GM23338 (cell line): ENCODE data around the gene ZNF277. TPM values are rescaled to one million over a fixed set of nuclear protein-coding genes. Genes with fewer than 3 reads are reported as not detected.

Experiments
- ATAC-seq: fragments of 200-7000 bp; cut with Tn5 transposase; 3 replicates; pipeline ENCODE4 v1.9.1; 2020
- DNase-seq: peaks from one replicate; pipeline ENCODE4 v3.0.0-alpha.2; 2015; ENCODE audit warnings: low spot score
- H2AFZ ChIP-seq: fragments of 200-600 bp; sonication (generic); 2 replicates; pipeline ENCODE4 v1.8.0; 2016; ENCODE audit warnings: antibody characterized with exemption, mild to moderate bottlenecking, moderate library complexity
- H3F3A ChIP-seq: fragments of 200-600 bp; sonication (generic); replicated peaks from 2 replicates; pipeline ENCODE4 v1.8.0; 2017; ENCODE audit warnings: antibody characterized with exemption, mixed run types, low read depth
- H3K27ac ChIP-seq: fragments of 200-600 bp; sonication (generic); 2 replicates; pipeline ENCODE4 v1.6.1; 2016; ENCODE audit warnings: low read depth
- H3K27me3 ChIP-seq: fragments of 200-600 bp; sonication (generic); 2 replicates; pipeline ENCODE4 v1.8.0; 2016; ENCODE audit warnings: mild to moderate bottlenecking, mixed run types, moderate library complexity; ENCODE audit not compliant: insufficient read depth
- H3K36me3 ChIP-seq: fragments of 200-600 bp; sonication (generic); 2 replicates; pipeline ENCODE4 v1.8.0; 2016; ENCODE audit warnings: mild to moderate bottlenecking; ENCODE audit not compliant: insufficient read depth
- H3K4me1 ChIP-seq: fragments of 200-600 bp; sonication (generic); 2 replicates; pipeline ENCODE4 v1.8.0; 2016; ENCODE audit warnings: mild to moderate bottlenecking, moderate library complexity; ENCODE audit not compliant: insufficient read depth
- H3K4me2 ChIP-seq: fragments of 200-600 bp; sonication (generic); 2 replicates; pipeline ENCODE4 v1.7.1; 2017; ENCODE audit warnings: mixed run types
- H3K4me3 ChIP-seq: fragments of 200-600 bp; sonication (generic); 2 replicates; pipeline ENCODE4 v1.6.1; 2016; ENCODE audit warnings: mixed run types
- H3K79me2 ChIP-seq: fragments of 200-600 bp; sonication (generic); replicated peaks from 2 replicates; pipeline ENCODE4 v1.8.0; 2017; ENCODE audit warnings: mild to moderate bottlenecking; ENCODE audit not compliant: insufficient read depth
- H3K9me2 ChIP-seq: fragments of 200-600 bp; sonication (generic); 2 replicates; pipeline ENCODE4 v1.8.0; 2017; ENCODE audit not compliant: insufficient read depth
- H4K20me1 ChIP-seq: fragments of 200-600 bp; sonication (generic); replicated peaks from 2 replicates; pipeline ENCODE4 v1.8.0; 2017; ENCODE audit warnings: mild to moderate bottlenecking; ENCODE audit not compliant: insufficient read depth
- H3K27ac Mint-ChIP-seq: 2 replicates; pipeline ENCODE4 v1.8.0; 2020; ENCODE audit warnings: inconsistent platforms, mild to moderate bottlenecking, moderate library complexity, mixed read lengths
- H3K27me3 Mint-ChIP-seq: 3 replicates; pipeline ENCODE4 v1.8.0; 2022; ENCODE audit warnings: low read depth, mild to moderate bottlenecking, moderate library complexity, mixed read lengths, inconsistent platforms; ENCODE audit not compliant: insufficient read depth, poor library complexity
- H3K36me3 Mint-ChIP-seq: 3 replicates; pipeline ENCODE4 v1.8.0; 2021; ENCODE audit warnings: low read depth, mild to moderate bottlenecking, inconsistent platforms, moderate library complexity, mixed read lengths
- H3K4me1 Mint-ChIP-seq: 3 replicates; pipeline ENCODE4 v1.8.0; 2020; ENCODE audit warnings: mild to moderate bottlenecking, inconsistent platforms, mixed read lengths
- H3K4me3 Mint-ChIP-seq: 3 replicates; pipeline ENCODE4 v1.8.0; 2021; ENCODE audit warnings: moderate library complexity, mild to moderate bottlenecking, inconsistent platforms, mixed read lengths
- H3K9me3 Mint-ChIP-seq: 3 replicates; pipeline ENCODE4 v1.8.0; 2020; ENCODE audit warnings: moderate library complexity, mild to moderate bottlenecking, inconsistent platforms, mixed read lengths
- NANOG ChIP-seq: IDR thresholded peaks from 2 replicates; pipeline ENCODE4 v1.6.1; 2016; ENCODE audit warnings: antibody characterized with exemption, borderline replicate concordance
- POLR2AphosphoS5 ChIP-seq: IDR thresholded peaks from 2 replicates; pipeline ENCODE4 v1.6.1; 2016; ENCODE audit warnings: antibody characterized with exemption, low read depth
- STAT1 ChIP-seq: IDR thresholded peaks from one replicate; pipeline ENCODE4 v1.6.1; 2016; ENCODE audit warnings: antibody characterized with exemption; ENCODE audit not compliant: unreplicated experiment
- polyA plus RNA-seq: library from polyadenylated mRNA; unstranded; fragments of >200 nt; fragmentation: Nextera tagmentation; extraction: Ambion mirVana; gene quantifications from 2 replicates; pipeline ENCODE4 v1.2.1, GENCODE V29; 2016
- total RNA-seq: library from RNA; depleted of rRNA; stranded (reverse); fragments of >200 nt; shearing (Covaris generic); gene quantifications from 2 replicates; pipeline ENCODE4 v1.2.3, GENCODE V29; 2014
- TF ChIP-seq, protein P1 (sequence below): IDR thresholded peaks from one replicate; pipeline ENCODE4 v1.6.1; 2018; ENCODE audit warnings: antibody characterized with exemption; ENCODE audit not compliant: unreplicated experiment
- TF ChIP-seq, protein P2 (sequence below), 2 experiments: fragments of 200-600 bp in 1 of 2; sonication (generic) in 1 of 2; conservative IDR thresholded peaks; 2 replicates each; pipeline versions ENCODE4 v1.5.1 to v1.6.1; 2016 to 2017; ENCODE audit warnings: antibody characterized with exemption in 2 of 2, low read depth in 2 of 2, mild to moderate bottlenecking in 2 of 2, moderate library complexity in 1 of 2
- TF ChIP-seq, protein P3 (sequence below): fragments of 250-450 bp; sonication (Bioruptor Pico); IDR thresholded peaks from 2 replicates; pipeline ENCODE4 v1.5.0; 2020; ENCODE audit warnings: mild to moderate bottlenecking, moderate library complexity

ZNF277 gene
- total and polyA plus RNA-seq, 2 experiments from 2014 or later: 25.4 to 28.9 TPM

DNA sequence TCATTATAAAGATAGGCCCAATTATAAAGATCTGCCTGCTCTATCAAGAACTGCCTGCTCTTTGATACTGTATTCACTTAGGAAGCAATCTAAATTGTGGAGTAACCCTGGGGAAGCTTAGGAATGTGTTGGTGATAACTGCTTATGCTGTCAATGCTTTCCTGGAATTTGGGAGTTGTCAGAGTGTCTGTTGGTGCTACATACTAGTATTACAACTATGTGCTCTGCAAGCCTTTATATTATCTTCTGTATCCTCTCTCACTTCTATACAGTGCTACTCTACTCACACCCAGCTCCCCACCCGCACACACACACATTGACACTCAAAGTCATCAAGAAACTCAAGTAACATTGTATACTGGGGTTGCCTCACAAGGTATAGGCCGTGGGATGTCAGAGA, 6.1 kb downstream of the ZNF277 start:
- H4K20me1 ChIP-seq: peaks cover 30% of the 10 kb centered on the region
- DNase-seq (no peak), ATAC-seq (no peak)
- H3K27ac Mint-ChIP-seq: no peak overlapping the region
- H3K36me3 ChIP-seq: no peaks in the 10 kb centered on the region
- H3K4me1 ChIP-seq: peaks cover 58% of the 10 kb centered on the region
- no peaks in the 10 kb centered on the region for H3K9me3 Mint-ChIP-seq
- peaks cover 61% of the 10 kb centered on the region for H3K4me1 Mint-ChIP-seq
- H2AFZ ChIP-seq: no peak overlapping the region
- H3K27me3 Mint-ChIP-seq: peaks cover 5% of the 10 kb centered on the region
- no peak overlapping the region for H3K4me3 ChIP-seq
- TF ChIP-seq, protein P1, sequence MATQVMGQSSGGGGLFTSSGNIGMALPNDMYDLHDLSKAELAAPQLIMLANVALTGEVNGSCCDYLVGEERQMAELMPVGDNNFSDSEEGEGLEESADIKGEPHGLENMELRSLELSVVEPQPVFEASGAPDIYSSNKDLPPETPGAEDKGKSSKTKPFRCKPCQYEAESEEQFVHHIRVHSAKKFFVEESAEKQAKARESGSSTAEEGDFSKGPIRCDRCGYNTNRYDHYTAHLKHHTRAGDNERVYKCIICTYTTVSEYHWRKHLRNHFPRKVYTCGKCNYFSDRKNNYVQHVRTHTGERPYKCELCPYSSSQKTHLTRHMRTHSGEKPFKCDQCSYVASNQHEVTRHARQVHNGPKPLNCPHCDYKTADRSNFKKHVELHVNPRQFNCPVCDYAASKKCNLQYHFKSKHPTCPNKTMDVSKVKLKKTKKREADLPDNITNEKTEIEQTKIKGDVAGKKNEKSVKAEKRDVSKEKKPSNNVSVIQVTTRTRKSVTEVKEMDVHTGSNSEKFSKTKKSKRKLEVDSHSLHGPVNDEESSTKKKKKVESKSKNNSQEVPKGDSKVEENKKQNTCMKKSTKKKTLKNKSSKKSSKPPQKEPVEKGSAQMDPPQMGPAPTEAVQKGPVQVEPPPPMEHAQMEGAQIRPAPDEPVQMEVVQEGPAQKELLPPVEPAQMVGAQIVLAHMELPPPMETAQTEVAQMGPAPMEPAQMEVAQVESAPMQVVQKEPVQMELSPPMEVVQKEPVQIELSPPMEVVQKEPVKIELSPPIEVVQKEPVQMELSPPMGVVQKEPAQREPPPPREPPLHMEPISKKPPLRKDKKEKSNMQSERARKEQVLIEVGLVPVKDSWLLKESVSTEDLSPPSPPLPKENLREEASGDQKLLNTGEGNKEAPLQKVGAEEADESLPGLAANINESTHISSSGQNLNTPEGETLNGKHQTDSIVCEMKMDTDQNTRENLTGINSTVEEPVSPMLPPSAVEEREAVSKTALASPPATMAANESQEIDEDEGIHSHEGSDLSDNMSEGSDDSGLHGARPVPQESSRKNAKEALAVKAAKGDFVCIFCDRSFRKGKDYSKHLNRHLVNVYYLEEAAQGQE: no peak
- TF ChIP-seq STAT1 (no peak), NANOG (no peak), POLR2AphosphoS5 (no peak)
- H3K36me3 Mint-ChIP-seq: no peaks in the 10 kb centered on the region
- H3K27me3 ChIP-seq: no peaks in the 10 kb centered on the region
- peaks cover 98% of the 10 kb centered on the region for H3K79me2 ChIP-seq
- no peak overlapping the region for H3K4me2 ChIP-seq
- H3F3A ChIP-seq: no peaks in the 10 kb centered on the region
- no peak overlapping the region for H3K4me3 Mint-ChIP-seq
- no peaks in the 10 kb centered on the region for H3K9me2 ChIP-seq
- no peak overlapping the region for H3K27ac ChIP-seq

DNA sequence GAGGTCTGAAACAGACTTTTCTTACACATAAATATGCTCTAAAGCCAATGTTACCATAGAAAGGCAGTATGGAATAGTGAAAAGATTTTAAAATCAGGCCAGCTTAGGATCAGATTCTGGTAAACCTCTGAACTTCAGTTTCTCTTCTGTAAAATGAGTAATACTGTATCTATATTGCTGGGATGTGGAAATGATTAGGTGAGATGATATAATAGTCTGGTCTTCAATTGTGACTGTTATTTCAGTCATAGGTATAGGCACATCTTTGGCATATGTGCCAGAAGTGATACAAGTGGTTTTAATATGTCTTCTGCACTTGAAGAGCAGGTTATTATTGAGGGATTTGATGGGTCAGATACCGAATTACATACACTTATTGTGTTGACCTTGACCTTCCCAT, 7.2 kb downstream of the ZNF277 start:
- Mint-ChIP-seq H3K4me1 (peaks cover 68% of the 10 kb centered on the region), H3K27me3 (peaks cover 5% of the 10 kb centered on the region), H3K27ac (no peak overlapping the region), H3K36me3 (no peaks in the 10 kb centered on the region), H3K9me3 (no peaks in the 10 kb centered on the region), H3K4me3 (no peak overlapping the region)
- ATAC-seq (no peak), DNase-seq (no peak)
- no peaks in the 10 kb centered on the region for H3K36me3 ChIP-seq
- no peaks in the 10 kb centered on the region for H3K9me2 ChIP-seq
- no peaks in the 10 kb centered on the region for H3F3A ChIP-seq
- no peaks in the 10 kb centered on the region for H3K27me3 ChIP-seq
- H4K20me1 ChIP-seq: peaks cover 30% of the 10 kb centered on the region
- peaks cover 98% of the 10 kb centered on the region for H3K79me2 ChIP-seq
- no peak overlapping the region for H2AFZ ChIP-seq
- H3K27ac ChIP-seq: no peak overlapping the region
- peaks cover 58% of the 10 kb centered on the region for H3K4me1 ChIP-seq
- no peak overlapping the region for H3K4me3 ChIP-seq
- H3K4me2 ChIP-seq: no peak overlapping the region
- TF ChIP-seq, protein P2, sequence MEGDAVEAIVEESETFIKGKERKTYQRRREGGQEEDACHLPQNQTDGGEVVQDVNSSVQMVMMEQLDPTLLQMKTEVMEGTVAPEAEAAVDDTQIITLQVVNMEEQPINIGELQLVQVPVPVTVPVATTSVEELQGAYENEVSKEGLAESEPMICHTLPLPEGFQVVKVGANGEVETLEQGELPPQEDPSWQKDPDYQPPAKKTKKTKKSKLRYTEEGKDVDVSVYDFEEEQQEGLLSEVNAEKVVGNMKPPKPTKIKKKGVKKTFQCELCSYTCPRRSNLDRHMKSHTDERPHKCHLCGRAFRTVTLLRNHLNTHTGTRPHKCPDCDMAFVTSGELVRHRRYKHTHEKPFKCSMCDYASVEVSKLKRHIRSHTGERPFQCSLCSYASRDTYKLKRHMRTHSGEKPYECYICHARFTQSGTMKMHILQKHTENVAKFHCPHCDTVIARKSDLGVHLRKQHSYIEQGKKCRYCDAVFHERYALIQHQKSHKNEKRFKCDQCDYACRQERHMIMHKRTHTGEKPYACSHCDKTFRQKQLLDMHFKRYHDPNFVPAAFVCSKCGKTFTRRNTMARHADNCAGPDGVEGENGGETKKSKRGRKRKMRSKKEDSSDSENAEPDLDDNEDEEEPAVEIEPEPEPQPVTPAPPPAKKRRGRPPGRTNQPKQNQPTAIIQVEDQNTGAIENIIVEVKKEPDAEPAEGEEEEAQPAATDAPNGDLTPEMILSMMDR (conservative IDR thresholded peaks at IDR 0.05; ENCODE audit: low read depth in 2 of 2): no peak
- TF ChIP-seq POLR2AphosphoS5 (no peak), STAT1 (no peak), NANOG (no peak)
- TF ChIP-seq, protein P3, sequence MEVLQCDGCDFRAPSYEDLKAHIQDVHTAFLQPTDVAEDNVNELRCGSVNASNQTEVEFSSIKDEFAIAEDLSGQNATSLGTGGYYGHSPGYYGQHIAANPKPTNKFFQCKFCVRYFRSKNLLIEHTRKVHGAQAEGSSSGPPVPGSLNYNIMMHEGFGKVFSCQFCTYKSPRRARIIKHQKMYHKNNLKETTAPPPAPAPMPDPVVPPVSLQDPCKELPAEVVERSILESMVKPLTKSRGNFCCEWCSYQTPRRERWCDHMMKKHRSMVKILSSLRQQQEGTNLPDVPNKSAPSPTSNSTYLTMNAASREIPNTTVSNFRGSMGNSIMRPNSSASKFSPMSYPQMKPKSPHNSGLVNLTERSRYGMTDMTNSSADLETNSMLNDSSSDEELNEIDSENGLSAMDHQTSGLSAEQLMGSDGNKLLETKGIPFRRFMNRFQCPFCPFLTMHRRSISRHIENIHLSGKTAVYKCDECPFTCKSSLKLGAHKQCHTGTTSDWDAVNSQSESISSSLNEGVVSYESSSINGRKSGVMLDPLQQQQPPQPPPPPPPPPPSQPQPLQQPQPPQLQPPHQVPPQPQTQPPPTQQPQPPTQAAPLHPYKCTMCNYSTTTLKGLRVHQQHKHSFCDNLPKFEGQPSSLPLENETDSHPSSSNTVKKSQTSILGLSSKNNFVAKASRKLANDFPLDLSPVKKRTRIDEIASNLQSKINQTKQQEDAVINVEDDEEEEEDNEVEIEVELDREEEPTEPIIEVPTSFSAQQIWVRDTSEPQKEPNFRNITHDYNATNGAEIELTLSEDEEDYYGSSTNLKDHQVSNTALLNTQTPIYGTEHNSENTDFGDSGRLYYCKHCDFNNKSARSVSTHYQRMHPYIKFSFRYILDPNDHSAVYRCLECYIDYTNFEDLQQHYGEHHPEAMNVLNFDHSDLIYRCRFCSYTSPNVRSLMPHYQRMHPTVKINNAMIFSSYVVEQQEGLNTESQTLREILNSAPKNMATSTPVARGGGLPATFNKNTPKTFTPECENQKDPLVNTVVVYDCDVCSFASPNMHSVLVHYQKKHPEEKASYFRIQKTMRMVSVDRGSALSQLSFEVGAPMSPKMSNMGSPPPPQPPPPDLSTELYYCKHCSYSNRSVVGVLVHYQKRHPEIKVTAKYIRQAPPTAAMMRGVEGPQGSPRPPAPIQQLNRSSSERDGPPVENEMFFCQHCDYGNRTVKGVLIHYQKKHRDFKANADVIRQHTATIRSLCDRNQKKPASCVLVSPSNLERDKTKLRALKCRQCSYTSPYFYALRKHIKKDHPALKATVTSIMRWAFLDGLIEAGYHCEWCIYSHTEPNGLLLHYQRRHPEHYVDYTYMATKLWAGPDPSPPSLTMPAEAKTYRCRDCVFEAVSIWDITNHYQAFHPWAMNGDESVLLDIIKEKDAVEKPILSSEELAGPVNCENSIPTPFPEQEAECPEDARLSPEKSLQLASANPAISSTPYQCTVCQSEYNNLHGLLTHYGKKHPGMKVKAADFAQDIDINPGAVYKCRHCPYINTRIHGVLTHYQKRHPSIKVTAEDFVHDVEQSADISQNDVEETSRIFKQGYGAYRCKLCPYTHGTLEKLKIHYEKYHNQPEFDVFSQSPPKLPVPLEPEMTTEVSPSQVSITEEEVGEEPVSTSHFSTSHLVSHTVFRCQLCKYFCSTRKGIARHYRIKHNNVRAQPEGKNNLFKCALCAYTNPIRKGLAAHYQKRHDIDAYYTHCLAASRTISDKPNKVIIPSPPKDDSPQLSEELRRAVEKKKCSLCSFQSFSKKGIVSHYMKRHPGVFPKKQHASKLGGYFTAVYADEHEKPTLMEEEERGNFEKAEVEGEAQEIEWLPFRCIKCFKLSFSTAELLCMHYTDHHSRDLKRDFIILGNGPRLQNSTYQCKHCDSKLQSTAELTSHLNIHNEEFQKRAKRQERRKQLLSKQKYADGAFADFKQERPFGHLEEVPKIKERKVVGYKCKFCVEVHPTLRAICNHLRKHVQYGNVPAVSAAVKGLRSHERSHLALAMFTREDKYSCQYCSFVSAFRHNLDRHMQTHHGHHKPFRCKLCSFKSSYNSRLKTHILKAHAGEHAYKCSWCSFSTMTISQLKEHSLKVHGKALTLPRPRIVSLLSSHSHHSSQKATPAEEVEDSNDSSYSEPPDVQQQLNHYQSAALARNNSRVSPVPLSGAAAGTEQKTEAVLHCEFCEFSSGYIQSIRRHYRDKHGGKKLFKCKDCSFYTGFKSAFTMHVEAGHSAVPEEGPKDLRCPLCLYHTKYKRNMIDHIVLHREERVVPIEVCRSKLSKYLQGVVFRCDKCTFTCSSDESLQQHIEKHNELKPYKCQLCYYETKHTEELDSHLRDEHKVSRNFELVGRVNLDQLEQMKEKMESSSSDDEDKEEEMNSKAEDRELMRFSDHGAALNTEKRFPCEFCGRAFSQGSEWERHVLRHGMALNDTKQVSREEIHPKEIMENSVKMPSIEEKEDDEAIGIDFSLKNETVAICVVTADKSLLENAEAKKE (CRISPR knock-in tag): no peak
- TF ChIP-seq, protein P1: no peak
